ENCODE measurements around the gene ZNF536. TPM values are rescaled to one million over a fixed set of nuclear protein-coding genes. Genes with fewer than 3 reads are reported as not detected.

ZNF536 gene
- total RNA-seq, 1 donor from 2014 or later: not detected

GRCh38 chr19:30364866-30365800 is 7.1 kb upstream of the ZNF536 start:
- no peak for DNase-seq

GRCh38 chr19:30366282-30366681 is 5.9 kb upstream of the ZNF536 start:
- DNase-seq: no peak

GRCh38 chr19:30367006-30367405 is 5.2 kb upstream of the ZNF536 start:
- DNase-seq: no peak

GRCh38 chr19:30367421-30367820 is 4.8 kb upstream of the ZNF536 start:
- DNase-seq: no peak

GRCh38 chr19:30369833-30370232 is 2.4 kb upstream of the ZNF536 start:
- DNase-seq: no peak

- DNase-seq: no peak
These were observed 885 bp upstream of the ZNF536 start for GRCh38 chr19:30371161-30371836.

GRCh38 chr19:30373593-30373992 is 1.4 kb downstream of the ZNF536 start:
- DNase-seq: no peak

- DNase-seq: no peak
These were observed 2.3 kb downstream of the ZNF536 start for GRCh38 chr19:30374539-30374864.

- DNase-seq: no peak
These were observed 2.8 kb downstream of the ZNF536 start for GRCh38 chr19:30374865-30375552.

- no peak for DNase-seq
These were observed 3.4 kb downstream of the ZNF536 start for GRCh38 chr19:30375553-30376031.

- no peak for DNase-seq
These were observed 4.1 kb downstream of the ZNF536 start for GRCh38 chr19:30376272-30376671.

GRCh38 chr19:30376826-30377425 is 4.7 kb downstream of the ZNF536 start:
- DNase-seq: no peak

GRCh38 chr19:30378701-30379100 is 6.5 kb downstream of the ZNF536 start:
- DNase-seq: no peak

- DNase-seq: no peak
These were observed 7.8 kb downstream of the ZNF536 start for GRCh38 chr19:30379841-30380610.

- no peak for DNase-seq
These were observed 9.2 kb downstream of the ZNF536 start for GRCh38 chr19:30381366-30381765.

- no peak for DNase-seq
These were observed 13.0 kb downstream of the ZNF536 start for GRCh38 chr19:30385174-30385573.

- no peak for DNase-seq
These were observed 13.5 kb downstream of the ZNF536 start for GRCh38 chr19:30385666-30386065.

- no peak for DNase-seq
These were observed 14.5 kb downstream of the ZNF536 start for GRCh38 chr19:30386551-30387143.

GRCh38 chr19:30387311-30388115 is 15.3 kb downstream of the ZNF536 start:
- DNase-seq: no peak

- DNase-seq: no peak
These were observed 16.1 kb downstream of the ZNF536 start for GRCh38 chr19:30388327-30388726.

GRCh38 chr19:30388819-30389218 is 16.6 kb downstream of the ZNF536 start:
- no peak for DNase-seq
